Ishikawa (cell line): ENCODE measurements around the gene MAP3K5.

ENCODE experiments used
- CEBPB ChIP-seq: IDR thresholded peaks from 2 replicates; pipeline ENCODE4 v1.6.1; 2012
- CREB1 ChIP-seq: IDR thresholded peaks from 2 replicates; pipeline ENCODE4 v1.6.1; 2012; ENCODE audit warnings: low read depth
- EGR1 ChIP-seq: IDR thresholded peaks from 2 replicates; pipeline ENCODE4 v1.6.1; 2012
- EP300 ChIP-seq: IDR thresholded peaks from 2 replicates; pipeline ENCODE4 v1.6.1; 2012; ENCODE audit warnings: borderline replicate concordance
- FOXM1 ChIP-seq: IDR thresholded peaks from 2 replicates; pipeline ENCODE4 v1.6.1; 2012; ENCODE audit warnings: low read depth, borderline replicate concordance
- NFIC ChIP-seq: IDR thresholded peaks from 2 replicates; pipeline ENCODE4 v1.6.1; 2012
- RAD21 ChIP-seq: IDR thresholded peaks from 2 replicates; pipeline ENCODE4 v1.6.1; 2012; ENCODE audit warnings: low read depth
- TAF1 ChIP-seq: IDR thresholded peaks from 2 replicates; pipeline ENCODE4 v1.6.1; 2012; ENCODE audit warnings: low read depth, mild to moderate bottlenecking
- TCF12 ChIP-seq: IDR thresholded peaks from 2 replicates; pipeline ENCODE4 v1.6.1; 2012; ENCODE audit warnings: low read depth
- TEAD4 ChIP-seq: IDR thresholded peaks from 2 replicates; pipeline ENCODE4 v1.6.1; 2012
- YY1 ChIP-seq: IDR thresholded peaks from 2 replicates; pipeline ENCODE4 v1.6.1; 2012; ENCODE audit warnings: low read depth
- ZBTB7A ChIP-seq: IDR thresholded peaks from 2 replicates; pipeline ENCODE4 v1.6.1; 2012; ENCODE audit warnings: low read depth
- TF ChIP-seq, protein P1 (sequence below): IDR thresholded peaks from 2 replicates; pipeline ENCODE4 v1.6.1; 2012
- TF ChIP-seq, protein P2 (sequence below): IDR thresholded peaks from 2 replicates; pipeline ENCODE4 v1.6.1; 2012
- TF ChIP-seq, protein P3 (sequence below): IDR thresholded peaks from 2 replicates; pipeline ENCODE4 v1.6.1; 2012; ENCODE audit warnings: low read depth, mild to moderate bottlenecking

MAP3K5 gene

DNA sequence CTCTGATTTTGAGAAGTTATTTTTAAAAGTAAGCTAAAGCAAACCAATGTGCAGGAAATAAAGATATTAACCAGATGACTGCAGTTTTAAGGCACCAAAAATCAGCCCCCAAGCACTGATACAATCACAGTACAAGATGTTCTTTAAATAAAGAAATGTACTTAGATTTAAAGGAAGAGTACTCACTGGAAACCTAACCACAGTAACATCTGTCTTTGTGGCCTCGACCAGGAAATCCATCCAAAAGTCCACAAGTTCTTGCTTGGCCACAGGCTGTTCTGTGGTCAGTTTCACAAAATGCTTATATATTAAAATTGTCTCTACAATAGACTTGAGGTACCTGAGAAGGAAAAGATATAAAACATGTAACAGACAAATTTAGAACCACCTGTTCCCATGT is 136.2 kb downstream of the MAP3K5 start:
- TF ChIP-seq CEBPB (no peak), EP300 (no peak), TEAD4 (no peak), YY1 (no peak), FOXM1 (no peak), CREB1 (no peak), RAD21 (no peak)
- TF ChIP-seq, protein P1, sequence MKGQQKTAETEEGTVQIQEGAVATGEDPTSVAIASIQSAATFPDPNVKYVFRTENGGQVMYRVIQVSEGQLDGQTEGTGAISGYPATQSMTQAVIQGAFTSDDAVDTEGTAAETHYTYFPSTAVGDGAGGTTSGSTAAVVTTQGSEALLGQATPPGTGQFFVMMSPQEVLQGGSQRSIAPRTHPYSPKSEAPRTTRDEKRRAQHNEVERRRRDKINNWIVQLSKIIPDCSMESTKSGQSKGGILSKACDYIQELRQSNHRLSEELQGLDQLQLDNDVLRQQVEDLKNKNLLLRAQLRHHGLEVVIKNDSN, result no peak

DNA sequence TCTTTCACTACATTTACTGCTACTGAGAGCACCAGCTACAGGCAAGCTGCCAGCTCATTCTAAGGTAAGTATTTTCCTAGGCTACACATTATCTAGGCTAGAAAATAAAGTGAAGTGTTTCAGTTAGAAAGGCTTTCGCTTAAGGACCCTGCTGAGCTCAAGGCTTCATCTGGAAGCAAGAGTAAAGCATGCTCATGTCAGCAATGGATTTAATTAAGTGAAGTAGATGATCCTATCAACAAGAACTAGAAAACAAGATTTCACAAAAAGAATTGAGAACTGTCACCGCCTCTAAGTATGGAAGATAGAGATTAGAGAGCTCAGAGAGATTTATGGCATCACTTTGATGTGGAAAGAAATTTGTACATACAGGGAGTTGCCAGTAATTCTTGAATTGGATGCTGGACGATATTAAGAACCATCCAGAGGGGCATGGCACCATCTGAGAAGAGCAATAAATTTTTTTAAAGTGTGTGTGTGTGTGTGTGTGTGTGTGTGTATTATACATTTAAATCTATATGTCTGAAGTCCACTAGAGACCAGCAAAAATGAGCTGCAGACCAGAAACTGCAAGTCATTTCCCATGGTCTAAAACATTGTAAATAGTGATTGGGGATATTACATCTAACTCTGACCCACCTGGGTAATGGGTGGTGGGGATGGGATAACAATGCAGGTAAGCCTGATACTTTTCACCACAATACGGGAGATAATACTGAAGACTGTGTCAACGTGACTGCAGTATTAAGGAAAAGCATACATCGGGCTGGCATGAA is 136.8 kb downstream of the MAP3K5 start:
- TF ChIP-seq, protein P2, sequence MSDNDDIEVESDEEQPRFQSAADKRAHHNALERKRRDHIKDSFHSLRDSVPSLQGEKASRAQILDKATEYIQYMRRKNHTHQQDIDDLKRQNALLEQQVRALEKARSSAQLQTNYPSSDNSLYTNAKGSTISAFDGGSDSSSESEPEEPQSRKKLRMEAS, result no peak
- TF ChIP-seq TCF12 (no peak), RAD21 (no peak), TEAD4 (no peak), EP300 (no peak), CREB1 (no peak), ZBTB7A (no peak), EGR1 (no peak), NFIC (no peak)
- TF ChIP-seq, protein P1, result no peak

DNA sequence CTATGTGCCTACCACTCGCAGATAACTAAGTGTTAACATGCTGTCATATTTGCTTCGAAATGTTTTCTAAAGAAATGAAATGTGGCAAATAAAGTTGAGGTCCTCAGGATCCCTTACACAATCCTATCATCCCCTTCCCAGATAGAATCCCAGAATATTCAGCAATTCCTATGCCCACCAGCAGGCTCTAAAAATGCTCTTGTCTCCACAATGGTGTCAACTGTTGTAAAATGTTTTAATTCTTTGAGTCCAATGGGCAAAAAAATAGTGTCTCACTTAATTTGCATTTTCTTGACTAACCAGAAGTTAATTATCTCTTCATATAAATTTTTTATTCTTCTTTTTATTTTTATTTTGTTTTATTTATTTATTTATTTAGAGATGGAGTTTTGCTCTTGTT is 138.2 kb downstream of the MAP3K5 start:
- TF ChIP-seq EP300, result no peak
- TF ChIP-seq TCF12, result no peak
- TF ChIP-seq, protein P1, result no peak
- no peak for TF ChIP-seq TAF1
- no peak for TF ChIP-seq YY1
- TF ChIP-seq TEAD4, result no peak
- no peak for TF ChIP-seq NFIC
- TF ChIP-seq, protein P3, sequence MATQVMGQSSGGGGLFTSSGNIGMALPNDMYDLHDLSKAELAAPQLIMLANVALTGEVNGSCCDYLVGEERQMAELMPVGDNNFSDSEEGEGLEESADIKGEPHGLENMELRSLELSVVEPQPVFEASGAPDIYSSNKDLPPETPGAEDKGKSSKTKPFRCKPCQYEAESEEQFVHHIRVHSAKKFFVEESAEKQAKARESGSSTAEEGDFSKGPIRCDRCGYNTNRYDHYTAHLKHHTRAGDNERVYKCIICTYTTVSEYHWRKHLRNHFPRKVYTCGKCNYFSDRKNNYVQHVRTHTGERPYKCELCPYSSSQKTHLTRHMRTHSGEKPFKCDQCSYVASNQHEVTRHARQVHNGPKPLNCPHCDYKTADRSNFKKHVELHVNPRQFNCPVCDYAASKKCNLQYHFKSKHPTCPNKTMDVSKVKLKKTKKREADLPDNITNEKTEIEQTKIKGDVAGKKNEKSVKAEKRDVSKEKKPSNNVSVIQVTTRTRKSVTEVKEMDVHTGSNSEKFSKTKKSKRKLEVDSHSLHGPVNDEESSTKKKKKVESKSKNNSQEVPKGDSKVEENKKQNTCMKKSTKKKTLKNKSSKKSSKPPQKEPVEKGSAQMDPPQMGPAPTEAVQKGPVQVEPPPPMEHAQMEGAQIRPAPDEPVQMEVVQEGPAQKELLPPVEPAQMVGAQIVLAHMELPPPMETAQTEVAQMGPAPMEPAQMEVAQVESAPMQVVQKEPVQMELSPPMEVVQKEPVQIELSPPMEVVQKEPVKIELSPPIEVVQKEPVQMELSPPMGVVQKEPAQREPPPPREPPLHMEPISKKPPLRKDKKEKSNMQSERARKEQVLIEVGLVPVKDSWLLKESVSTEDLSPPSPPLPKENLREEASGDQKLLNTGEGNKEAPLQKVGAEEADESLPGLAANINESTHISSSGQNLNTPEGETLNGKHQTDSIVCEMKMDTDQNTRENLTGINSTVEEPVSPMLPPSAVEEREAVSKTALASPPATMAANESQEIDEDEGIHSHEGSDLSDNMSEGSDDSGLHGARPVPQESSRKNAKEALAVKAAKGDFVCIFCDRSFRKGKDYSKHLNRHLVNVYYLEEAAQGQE, result no peak
- no peak for TF ChIP-seq CEBPB

DNA sequence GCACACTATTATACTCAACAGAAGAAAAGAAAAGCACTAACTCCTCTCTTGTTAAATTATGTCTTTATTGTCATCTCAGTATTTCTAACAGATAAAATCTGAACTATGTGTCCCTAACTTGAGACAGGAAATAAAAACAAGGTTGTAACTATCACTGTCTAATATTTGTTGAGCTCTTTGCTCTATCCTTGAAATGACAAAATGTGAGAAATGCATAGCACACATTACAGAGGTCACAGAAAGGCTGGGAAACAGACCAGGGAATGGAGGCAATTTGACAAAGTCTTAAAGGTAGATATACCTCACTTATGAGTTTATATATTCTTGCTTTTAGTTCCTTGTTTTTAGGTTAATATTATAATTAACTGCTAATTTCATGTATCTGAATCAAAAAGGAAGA is 139.6 kb downstream of the MAP3K5 start:
- TF ChIP-seq, protein P3, result no peak
- TF ChIP-seq YY1 (no peak), NFIC (no peak), EGR1 (no peak), CREB1 (no peak), TCF12 (no peak), TEAD4 (no peak), FOXM1 (no peak), CEBPB (no peak), EP300 (no peak), RAD21 (no peak), TAF1 (no peak), ZBTB7A (no peak)
- TF ChIP-seq, protein P1, result no peak
- TF ChIP-seq, protein P2, result no peak

DNA sequence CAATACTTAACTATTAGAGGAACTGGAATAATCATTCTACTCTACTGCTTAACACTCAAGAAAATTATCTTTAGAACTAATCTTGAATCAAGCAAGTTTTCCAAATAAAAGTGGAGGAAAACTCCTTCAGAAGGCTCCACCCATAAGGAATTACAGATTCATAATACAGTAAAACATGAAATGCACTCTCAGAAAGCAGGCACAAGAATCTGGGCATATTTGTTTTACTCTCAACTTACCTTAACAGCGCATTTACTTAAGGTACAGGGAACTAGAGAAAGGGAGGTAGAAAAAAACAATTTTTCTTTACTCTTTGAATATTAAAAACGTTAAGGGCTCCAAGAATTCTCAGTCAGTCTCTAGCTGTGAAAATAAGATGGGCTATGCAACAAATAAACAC is 140.3 kb downstream of the MAP3K5 start:
- TF ChIP-seq CREB1 (no peak), EGR1 (no peak), RAD21 (no peak), TAF1 (no peak), CEBPB (no peak), NFIC (no peak), ZBTB7A (no peak), YY1 (no peak), TCF12 (no peak), TEAD4 (no peak), EP300 (no peak), FOXM1 (no peak)
- TF ChIP-seq, protein P1, result no peak
- TF ChIP-seq, protein P3, result no peak
- TF ChIP-seq, protein P2, result no peak
